GM23338 (cell line): ENCODE results near the gene ZNF202. TPM values are rescaled to one million over a fixed set of nuclear protein-coding genes. Genes with fewer than 3 reads are reported as not detected.

Experiments used
- ATAC-seq: fragments of 200-7000 bp; cut with Tn5 transposase; 3 replicates; pipeline ENCODE4 v1.9.1; 2020
- DNase-seq: peaks from one replicate; pipeline ENCODE4 v3.0.0-alpha.2; 2015; ENCODE audit warnings: low spot score
- H2AFZ ChIP-seq: fragments of 200-600 bp; sonication (generic); 2 replicates; pipeline ENCODE4 v1.8.0; 2016; ENCODE audit warnings: antibody characterized with exemption, mild to moderate bottlenecking, moderate library complexity
- H3F3A ChIP-seq: fragments of 200-600 bp; sonication (generic); replicated peaks from 2 replicates; pipeline ENCODE4 v1.8.0; 2017; ENCODE audit warnings: antibody characterized with exemption, mixed run types, low read depth
- H3K27ac ChIP-seq: fragments of 200-600 bp; sonication (generic); 2 replicates; pipeline ENCODE4 v1.6.1; 2016; ENCODE audit warnings: low read depth
- H3K27me3 ChIP-seq: fragments of 200-600 bp; sonication (generic); 2 replicates; pipeline ENCODE4 v1.8.0; 2016; ENCODE audit warnings: mild to moderate bottlenecking, mixed run types, moderate library complexity; ENCODE audit not compliant: insufficient read depth
- H3K36me3 ChIP-seq: fragments of 200-600 bp; sonication (generic); 2 replicates; pipeline ENCODE4 v1.8.0; 2016; ENCODE audit warnings: mild to moderate bottlenecking; ENCODE audit not compliant: insufficient read depth
- H3K4me1 ChIP-seq: fragments of 200-600 bp; sonication (generic); 2 replicates; pipeline ENCODE4 v1.8.0; 2016; ENCODE audit warnings: mild to moderate bottlenecking, moderate library complexity; ENCODE audit not compliant: insufficient read depth
- H3K4me2 ChIP-seq: fragments of 200-600 bp; sonication (generic); 2 replicates; pipeline ENCODE4 v1.7.1; 2017; ENCODE audit warnings: mixed run types
- H3K4me3 ChIP-seq: fragments of 200-600 bp; sonication (generic); 2 replicates; pipeline ENCODE4 v1.6.1; 2016; ENCODE audit warnings: mixed run types
- H3K79me2 ChIP-seq: fragments of 200-600 bp; sonication (generic); replicated peaks from 2 replicates; pipeline ENCODE4 v1.8.0; 2017; ENCODE audit warnings: mild to moderate bottlenecking; ENCODE audit not compliant: insufficient read depth
- H3K9me2 ChIP-seq: fragments of 200-600 bp; sonication (generic); 2 replicates; pipeline ENCODE4 v1.8.0; 2017; ENCODE audit not compliant: insufficient read depth
- H4K20me1 ChIP-seq: fragments of 200-600 bp; sonication (generic); replicated peaks from 2 replicates; pipeline ENCODE4 v1.8.0; 2017; ENCODE audit warnings: mild to moderate bottlenecking; ENCODE audit not compliant: insufficient read depth
- H3K27ac Mint-ChIP-seq: 2 replicates; pipeline ENCODE4 v1.8.0; 2020; ENCODE audit warnings: inconsistent platforms, mild to moderate bottlenecking, moderate library complexity, mixed read lengths
- H3K27me3 Mint-ChIP-seq: 3 replicates; pipeline ENCODE4 v1.8.0; 2022; ENCODE audit warnings: low read depth, mild to moderate bottlenecking, moderate library complexity, mixed read lengths, inconsistent platforms; ENCODE audit not compliant: insufficient read depth, poor library complexity
- H3K36me3 Mint-ChIP-seq: 3 replicates; pipeline ENCODE4 v1.8.0; 2021; ENCODE audit warnings: low read depth, mild to moderate bottlenecking, inconsistent platforms, moderate library complexity, mixed read lengths
- H3K4me1 Mint-ChIP-seq: 3 replicates; pipeline ENCODE4 v1.8.0; 2020; ENCODE audit warnings: mild to moderate bottlenecking, inconsistent platforms, mixed read lengths
- H3K4me3 Mint-ChIP-seq: 3 replicates; pipeline ENCODE4 v1.8.0; 2021; ENCODE audit warnings: moderate library complexity, mild to moderate bottlenecking, inconsistent platforms, mixed read lengths
- H3K9me3 Mint-ChIP-seq: 3 replicates; pipeline ENCODE4 v1.8.0; 2020; ENCODE audit warnings: moderate library complexity, mild to moderate bottlenecking, inconsistent platforms, mixed read lengths
- STAT1 ChIP-seq: IDR thresholded peaks from one replicate; pipeline ENCODE4 v1.6.1; 2016; ENCODE audit warnings: antibody characterized with exemption; ENCODE audit not compliant: unreplicated experiment
- polyA plus RNA-seq: library from polyadenylated mRNA; unstranded; fragments of >200 nt; fragmentation: Nextera tagmentation; extraction: Ambion mirVana; gene quantifications from 2 replicates; pipeline ENCODE4 v1.2.1, GENCODE V29; 2016
- total RNA-seq: library from RNA; depleted of rRNA; stranded (reverse); fragments of >200 nt; shearing (Covaris generic); gene quantifications from 2 replicates; pipeline ENCODE4 v1.2.3, GENCODE V29; 2014
- TF ChIP-seq, protein P1 (sequence below): IDR thresholded peaks from one replicate; pipeline ENCODE4 v1.6.1; 2018; ENCODE audit warnings: antibody characterized with exemption; ENCODE audit not compliant: unreplicated experiment
- TF ChIP-seq, protein P2 (sequence below): fragments of 250-450 bp; sonication (Bioruptor Pico); IDR thresholded peaks from 2 replicates; pipeline ENCODE4 v1.5.0; 2020; ENCODE audit warnings: mild to moderate bottlenecking, moderate library complexity

The ZNF202 gene
- total and polyA plus RNA-seq, 2 experiments from 2014 or later, result 18.2 to 36.7 TPM

DNA sequence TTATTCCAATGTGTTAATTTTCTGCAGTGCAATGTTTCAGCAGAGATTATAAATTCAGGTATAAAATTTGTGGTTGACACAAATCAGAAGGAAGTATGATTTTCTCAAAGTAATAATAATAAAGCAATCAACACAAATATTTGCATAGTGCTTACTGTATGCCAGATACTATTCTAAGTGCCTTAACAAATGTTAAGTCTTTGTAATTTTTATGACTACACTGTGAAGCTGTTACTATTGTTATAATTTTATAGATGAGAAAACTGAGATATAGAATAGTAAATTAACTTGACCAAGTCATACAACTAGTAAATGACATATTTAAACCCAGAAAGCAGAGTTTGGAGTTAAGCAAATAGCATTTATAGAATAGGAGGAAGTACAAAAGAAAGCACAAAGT is 29.3 kb upstream of the ZNF202 start:
- peaks cover 31% of the 10 kb centered on the region for H3K4me1 ChIP-seq
- TF ChIP-seq STAT1, result no peak
- TF ChIP-seq, protein P1, sequence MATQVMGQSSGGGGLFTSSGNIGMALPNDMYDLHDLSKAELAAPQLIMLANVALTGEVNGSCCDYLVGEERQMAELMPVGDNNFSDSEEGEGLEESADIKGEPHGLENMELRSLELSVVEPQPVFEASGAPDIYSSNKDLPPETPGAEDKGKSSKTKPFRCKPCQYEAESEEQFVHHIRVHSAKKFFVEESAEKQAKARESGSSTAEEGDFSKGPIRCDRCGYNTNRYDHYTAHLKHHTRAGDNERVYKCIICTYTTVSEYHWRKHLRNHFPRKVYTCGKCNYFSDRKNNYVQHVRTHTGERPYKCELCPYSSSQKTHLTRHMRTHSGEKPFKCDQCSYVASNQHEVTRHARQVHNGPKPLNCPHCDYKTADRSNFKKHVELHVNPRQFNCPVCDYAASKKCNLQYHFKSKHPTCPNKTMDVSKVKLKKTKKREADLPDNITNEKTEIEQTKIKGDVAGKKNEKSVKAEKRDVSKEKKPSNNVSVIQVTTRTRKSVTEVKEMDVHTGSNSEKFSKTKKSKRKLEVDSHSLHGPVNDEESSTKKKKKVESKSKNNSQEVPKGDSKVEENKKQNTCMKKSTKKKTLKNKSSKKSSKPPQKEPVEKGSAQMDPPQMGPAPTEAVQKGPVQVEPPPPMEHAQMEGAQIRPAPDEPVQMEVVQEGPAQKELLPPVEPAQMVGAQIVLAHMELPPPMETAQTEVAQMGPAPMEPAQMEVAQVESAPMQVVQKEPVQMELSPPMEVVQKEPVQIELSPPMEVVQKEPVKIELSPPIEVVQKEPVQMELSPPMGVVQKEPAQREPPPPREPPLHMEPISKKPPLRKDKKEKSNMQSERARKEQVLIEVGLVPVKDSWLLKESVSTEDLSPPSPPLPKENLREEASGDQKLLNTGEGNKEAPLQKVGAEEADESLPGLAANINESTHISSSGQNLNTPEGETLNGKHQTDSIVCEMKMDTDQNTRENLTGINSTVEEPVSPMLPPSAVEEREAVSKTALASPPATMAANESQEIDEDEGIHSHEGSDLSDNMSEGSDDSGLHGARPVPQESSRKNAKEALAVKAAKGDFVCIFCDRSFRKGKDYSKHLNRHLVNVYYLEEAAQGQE, result no peak
- TF ChIP-seq, protein P2, sequence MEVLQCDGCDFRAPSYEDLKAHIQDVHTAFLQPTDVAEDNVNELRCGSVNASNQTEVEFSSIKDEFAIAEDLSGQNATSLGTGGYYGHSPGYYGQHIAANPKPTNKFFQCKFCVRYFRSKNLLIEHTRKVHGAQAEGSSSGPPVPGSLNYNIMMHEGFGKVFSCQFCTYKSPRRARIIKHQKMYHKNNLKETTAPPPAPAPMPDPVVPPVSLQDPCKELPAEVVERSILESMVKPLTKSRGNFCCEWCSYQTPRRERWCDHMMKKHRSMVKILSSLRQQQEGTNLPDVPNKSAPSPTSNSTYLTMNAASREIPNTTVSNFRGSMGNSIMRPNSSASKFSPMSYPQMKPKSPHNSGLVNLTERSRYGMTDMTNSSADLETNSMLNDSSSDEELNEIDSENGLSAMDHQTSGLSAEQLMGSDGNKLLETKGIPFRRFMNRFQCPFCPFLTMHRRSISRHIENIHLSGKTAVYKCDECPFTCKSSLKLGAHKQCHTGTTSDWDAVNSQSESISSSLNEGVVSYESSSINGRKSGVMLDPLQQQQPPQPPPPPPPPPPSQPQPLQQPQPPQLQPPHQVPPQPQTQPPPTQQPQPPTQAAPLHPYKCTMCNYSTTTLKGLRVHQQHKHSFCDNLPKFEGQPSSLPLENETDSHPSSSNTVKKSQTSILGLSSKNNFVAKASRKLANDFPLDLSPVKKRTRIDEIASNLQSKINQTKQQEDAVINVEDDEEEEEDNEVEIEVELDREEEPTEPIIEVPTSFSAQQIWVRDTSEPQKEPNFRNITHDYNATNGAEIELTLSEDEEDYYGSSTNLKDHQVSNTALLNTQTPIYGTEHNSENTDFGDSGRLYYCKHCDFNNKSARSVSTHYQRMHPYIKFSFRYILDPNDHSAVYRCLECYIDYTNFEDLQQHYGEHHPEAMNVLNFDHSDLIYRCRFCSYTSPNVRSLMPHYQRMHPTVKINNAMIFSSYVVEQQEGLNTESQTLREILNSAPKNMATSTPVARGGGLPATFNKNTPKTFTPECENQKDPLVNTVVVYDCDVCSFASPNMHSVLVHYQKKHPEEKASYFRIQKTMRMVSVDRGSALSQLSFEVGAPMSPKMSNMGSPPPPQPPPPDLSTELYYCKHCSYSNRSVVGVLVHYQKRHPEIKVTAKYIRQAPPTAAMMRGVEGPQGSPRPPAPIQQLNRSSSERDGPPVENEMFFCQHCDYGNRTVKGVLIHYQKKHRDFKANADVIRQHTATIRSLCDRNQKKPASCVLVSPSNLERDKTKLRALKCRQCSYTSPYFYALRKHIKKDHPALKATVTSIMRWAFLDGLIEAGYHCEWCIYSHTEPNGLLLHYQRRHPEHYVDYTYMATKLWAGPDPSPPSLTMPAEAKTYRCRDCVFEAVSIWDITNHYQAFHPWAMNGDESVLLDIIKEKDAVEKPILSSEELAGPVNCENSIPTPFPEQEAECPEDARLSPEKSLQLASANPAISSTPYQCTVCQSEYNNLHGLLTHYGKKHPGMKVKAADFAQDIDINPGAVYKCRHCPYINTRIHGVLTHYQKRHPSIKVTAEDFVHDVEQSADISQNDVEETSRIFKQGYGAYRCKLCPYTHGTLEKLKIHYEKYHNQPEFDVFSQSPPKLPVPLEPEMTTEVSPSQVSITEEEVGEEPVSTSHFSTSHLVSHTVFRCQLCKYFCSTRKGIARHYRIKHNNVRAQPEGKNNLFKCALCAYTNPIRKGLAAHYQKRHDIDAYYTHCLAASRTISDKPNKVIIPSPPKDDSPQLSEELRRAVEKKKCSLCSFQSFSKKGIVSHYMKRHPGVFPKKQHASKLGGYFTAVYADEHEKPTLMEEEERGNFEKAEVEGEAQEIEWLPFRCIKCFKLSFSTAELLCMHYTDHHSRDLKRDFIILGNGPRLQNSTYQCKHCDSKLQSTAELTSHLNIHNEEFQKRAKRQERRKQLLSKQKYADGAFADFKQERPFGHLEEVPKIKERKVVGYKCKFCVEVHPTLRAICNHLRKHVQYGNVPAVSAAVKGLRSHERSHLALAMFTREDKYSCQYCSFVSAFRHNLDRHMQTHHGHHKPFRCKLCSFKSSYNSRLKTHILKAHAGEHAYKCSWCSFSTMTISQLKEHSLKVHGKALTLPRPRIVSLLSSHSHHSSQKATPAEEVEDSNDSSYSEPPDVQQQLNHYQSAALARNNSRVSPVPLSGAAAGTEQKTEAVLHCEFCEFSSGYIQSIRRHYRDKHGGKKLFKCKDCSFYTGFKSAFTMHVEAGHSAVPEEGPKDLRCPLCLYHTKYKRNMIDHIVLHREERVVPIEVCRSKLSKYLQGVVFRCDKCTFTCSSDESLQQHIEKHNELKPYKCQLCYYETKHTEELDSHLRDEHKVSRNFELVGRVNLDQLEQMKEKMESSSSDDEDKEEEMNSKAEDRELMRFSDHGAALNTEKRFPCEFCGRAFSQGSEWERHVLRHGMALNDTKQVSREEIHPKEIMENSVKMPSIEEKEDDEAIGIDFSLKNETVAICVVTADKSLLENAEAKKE, result no peak
- no peak overlapping the region for H3K4me2 ChIP-seq
- Mint-ChIP-seq H3K36me3 (peaks cover 37% of the 10 kb centered on the region), H3K9me3 (peaks cover 20% of the 10 kb centered on the region), H3K27me3 (no peaks in the 10 kb centered on the region), H3K4me1 (peaks cover 27% of the 10 kb centered on the region), H3K4me3 (no peak overlapping the region), H3K27ac (no peak overlapping the region)
- H3K79me2 ChIP-seq, result no peaks in the 10 kb centered on the region
- DNase-seq (no peak), ATAC-seq (no peak)
- no peak overlapping the region for H2AFZ ChIP-seq
- no peaks in the 10 kb centered on the region for H3K36me3 ChIP-seq
- H4K20me1 ChIP-seq, result no peaks in the 10 kb centered on the region
- H3K4me3 ChIP-seq, result no peak overlapping the region
- peaks cover 7% of the 10 kb centered on the region; the same call in 1 of the 2 replicates for H3F3A ChIP-seq
- peaks cover 8% of the 10 kb centered on the region; the same call in 1 of the 2 replicates for H3K9me2 ChIP-seq
- no peaks in the 10 kb centered on the region for H3K27me3 ChIP-seq
- H3K27ac ChIP-seq, result no peak overlapping the region
